HG03045 (cell line): ENCODE measurements around the gene NOG.

ENCODE experiments used
- ATAC-seq: cut with Tn5 transposase; IDR thresholded peaks from one replicate; pipeline ENCODE4 v1.9.1; 2021; ENCODE audit warnings: mild to moderate bottlenecking, moderate library complexity; ENCODE audit not compliant: unreplicated experiment

NOG gene

GRCh38 chr17:56635641-56636040 is 42.1 kb downstream of the NOG start:
- no peak for ATAC-seq

DNA sequence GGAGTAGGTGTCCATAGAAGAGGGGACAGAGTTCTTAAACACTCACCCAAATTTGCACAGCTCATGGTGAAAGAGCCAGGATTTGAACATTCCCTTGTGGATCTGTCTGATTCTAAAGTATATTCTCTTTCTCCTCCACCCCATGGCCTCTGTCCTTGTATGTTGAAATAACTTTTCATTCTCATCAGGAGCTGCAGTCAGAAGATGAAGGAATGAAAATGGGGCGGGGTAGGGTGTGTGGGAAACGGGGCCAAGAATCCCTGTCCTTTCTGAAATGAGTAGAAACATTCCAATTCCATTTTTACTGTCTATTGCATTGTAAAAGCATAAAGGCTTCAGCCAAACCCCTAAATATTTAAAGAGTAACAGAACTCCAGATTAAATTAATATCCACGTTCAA is 42.8 kb downstream of the NOG start:
- no peak for ATAC-seq

DNA sequence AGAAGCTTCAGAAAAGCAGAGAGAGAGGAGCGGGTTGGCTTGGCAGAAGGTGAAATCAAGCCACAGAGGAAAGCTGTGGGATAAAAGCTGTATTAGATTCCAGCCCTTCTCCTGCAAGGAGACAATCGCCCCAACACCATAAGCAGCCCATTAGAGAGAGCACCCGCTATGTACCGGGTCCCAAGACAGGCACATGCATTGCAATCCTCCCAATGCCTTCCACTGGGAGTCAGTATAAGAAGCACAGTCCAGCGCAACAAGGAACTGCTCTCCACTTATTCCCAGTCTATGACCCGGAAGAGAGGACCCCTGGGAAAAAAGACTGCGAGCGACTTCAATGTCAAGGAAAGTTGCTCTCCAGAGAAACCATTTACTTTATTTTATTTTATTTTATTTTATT is 43.8 kb downstream of the NOG start:
- no peak for ATAC-seq

DNA sequence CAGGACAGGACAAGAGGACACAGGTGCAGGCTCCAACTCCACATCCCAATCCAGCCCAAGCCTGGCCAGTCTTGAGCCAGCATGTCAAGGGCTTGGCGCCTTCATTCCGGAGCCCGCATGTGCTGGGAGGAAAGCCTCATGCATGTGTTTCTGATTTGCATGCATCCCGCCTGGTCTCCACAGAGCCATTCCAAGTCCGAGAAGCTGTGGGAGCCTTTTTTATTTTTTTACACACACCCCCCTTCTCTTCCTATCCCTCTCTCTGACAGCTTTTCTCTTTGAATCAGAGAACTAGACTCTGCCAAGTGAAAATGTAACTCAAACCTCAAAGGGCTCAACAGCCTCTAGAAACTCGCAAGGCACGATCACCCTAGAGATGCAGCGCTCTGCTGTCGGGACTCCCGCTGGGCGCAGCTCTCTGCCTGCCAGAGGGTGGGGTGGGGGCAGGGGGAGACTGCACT is 45.1 kb downstream of the NOG start:
- no peak for ATAC-seq

DNA sequence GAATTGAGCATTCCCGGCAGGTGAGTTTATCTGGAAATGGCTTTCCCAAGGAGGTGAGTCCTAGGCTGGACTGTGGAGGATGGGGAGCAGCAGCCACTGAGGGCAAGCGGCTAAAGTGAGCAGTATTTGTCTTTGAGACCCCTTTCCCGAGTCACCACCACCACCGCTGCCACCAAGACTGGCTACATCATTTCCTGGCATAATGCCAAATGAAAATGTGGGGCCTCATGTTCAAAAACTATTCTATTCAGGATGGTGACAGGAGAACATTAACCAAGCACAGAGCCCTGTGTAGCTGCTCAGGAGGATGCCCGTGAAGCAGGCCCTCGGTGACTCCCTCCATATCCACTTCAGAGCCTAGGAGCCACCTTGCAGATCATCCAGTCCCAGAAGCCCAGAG is 46.0 kb downstream of the NOG start:
- no peak for ATAC-seq

DNA sequence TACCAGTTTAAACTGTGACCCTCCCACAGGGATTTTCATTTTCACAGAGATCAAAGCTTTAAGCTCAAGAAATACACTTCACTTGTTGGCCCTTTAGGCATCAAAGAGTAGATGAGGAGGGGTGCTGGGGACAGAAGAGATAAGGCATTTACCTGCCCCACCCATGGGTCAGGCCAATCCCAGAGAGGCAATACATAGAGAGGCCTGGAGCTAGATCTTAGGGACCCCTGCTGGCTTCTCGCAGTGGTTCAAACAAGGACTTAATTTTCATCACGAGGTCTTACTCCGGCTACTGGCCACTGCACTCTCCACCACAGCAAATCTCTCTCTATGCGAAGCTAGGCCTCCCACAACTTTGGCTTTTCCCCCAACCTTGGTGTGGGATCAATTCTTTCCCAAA is 46.6 kb downstream of the NOG start:
- ATAC-seq, result no peak

- no peak for ATAC-seq
These were observed 47.9 kb downstream of the NOG start for GRCh38 chr17:56641373-56641772.

- ATAC-seq, result no peak
These were observed 48.4 kb downstream of the NOG start for GRCh38 chr17:56641894-56642293.

DNA sequence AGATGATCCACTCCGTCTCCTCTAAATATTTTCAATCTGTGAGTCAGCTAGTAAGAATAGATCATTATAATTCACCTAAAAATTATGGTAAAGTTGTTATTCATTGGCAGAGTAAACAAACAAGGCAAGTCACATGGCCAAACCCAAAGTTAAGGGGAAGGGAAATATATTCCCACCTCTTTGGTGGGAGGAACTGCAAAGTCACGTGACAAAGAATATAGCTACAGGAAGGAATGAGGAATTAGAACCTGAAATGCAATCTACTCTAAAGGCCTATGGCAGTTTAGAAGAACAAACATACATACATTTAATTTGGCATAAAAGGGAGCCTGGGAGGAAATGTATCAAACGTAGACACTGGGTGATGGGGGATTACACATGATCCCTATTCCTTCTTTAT is 48.9 kb downstream of the NOG start:
- ATAC-seq, result no peak
